HUES64 (cell line): ENCODE data around the gene SLC13A3.

Experiments
- H3K27ac ChIP-seq: 2 replicates; pipeline ENCODE4 v1.7.0; 2013; ENCODE audit warnings: low read depth, low read length, inconsistent platforms
- H3K27me3 ChIP-seq: 2 replicates; pipeline ENCODE4 v1.6.1; 2013; ENCODE audit warnings: mild to moderate bottlenecking, low read length; ENCODE audit not compliant: insufficient read depth
- H3K36me3 ChIP-seq: 2 replicates; pipeline ENCODE4 v1.6.1; 2013; ENCODE audit warnings: mild to moderate bottlenecking, low read length; ENCODE audit not compliant: insufficient read depth
- H3K4me1 ChIP-seq: 2 replicates; pipeline ENCODE4 v1.6.1; 2013; ENCODE audit warnings: mild to moderate bottlenecking, low read length, moderate library complexity; ENCODE audit not compliant: insufficient read depth
- H3K4me3 ChIP-seq: 2 replicates; pipeline ENCODE4 v1.5.1; 2013; ENCODE audit warnings: mild to moderate bottlenecking, low read length, moderate library complexity
- H3K9ac ChIP-seq: 2 replicates; pipeline ENCODE4 v1.6.1; 2013; ENCODE audit warnings: mild to moderate bottlenecking, low read depth, low read length
- H3K9me3 ChIP-seq: 2 replicates; pipeline ENCODE4 v1.6.1; 2013; ENCODE audit warnings: low read depth, low read length; ENCODE audit not compliant: insufficient read depth
- WGBS: fragments of 150-250, 120-280 bp; methylation state at CpG from one replicate; pipeline ENCODE4 v1.1.7; 2013; ENCODE audit warnings: missing lambda C conversion rate; 5-methylcytosine and 5-hydroxymethylcytosine counted together

SLC13A3 gene

DNA sequence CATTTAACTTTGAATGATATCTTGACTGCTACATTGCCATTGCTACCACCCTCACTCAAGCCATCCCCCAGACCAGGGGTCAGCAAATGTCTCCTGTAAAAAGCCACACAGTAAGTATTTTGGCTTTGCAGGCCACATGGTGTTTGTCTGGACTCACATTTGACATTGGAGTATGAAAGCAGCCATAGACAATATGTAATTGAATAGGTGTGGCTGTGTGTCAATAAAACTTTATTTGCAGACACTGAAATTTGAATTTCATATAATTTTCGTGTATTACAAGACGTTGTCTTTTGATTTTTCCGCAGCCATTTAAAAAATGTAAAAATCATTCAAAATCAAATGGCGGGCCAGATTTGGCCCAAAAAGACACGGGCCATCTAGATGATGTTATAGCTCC is 64.5 kb downstream of the SLC13A3 start:
- 97% methylated on average over 5 of the region's 5 CpGs for WGBS
- no peaks in the 10 kb centered on the region for H3K27me3 ChIP-seq
- H3K27ac ChIP-seq = no peak overlapping the region
- H3K4me1 ChIP-seq = peaks cover 29% of the 10 kb centered on the region
- H3K4me3 ChIP-seq = no peak overlapping the region
- peaks cover 3% of the 10 kb centered on the region for H3K9me3 ChIP-seq
- no peaks in the 10 kb centered on the region for H3K36me3 ChIP-seq
- H3K9ac ChIP-seq = no peak overlapping the region

- 63% methylated on average over 2 of the region's 2 CpGs for WGBS
- no peak overlapping the region for H3K4me3 ChIP-seq
- H3K27me3 ChIP-seq = no peaks in the 10 kb centered on the region
- peaks cover 29% of the 10 kb centered on the region for H3K4me1 ChIP-seq
- peak overlapping the region; percentile 88; the same call in 1 of the 2 replicates for H3K27ac ChIP-seq
- H3K9ac ChIP-seq = no peak overlapping the region
- H3K36me3 ChIP-seq = no peaks in the 10 kb centered on the region; the same call in 1 of the 2 replicates
- H3K9me3 ChIP-seq = peaks cover 13% of the 10 kb centered on the region
These were observed 66.8 kb downstream of the SLC13A3 start for GRCh38 chr20:46584508-46584907.

GRCh38 chr20:46583411-46584214 is 67.6 kb downstream of the SLC13A3 start:
- WGBS = 12% methylated on average over 17 of the region's 17 CpGs
- Histone ChIP-seq H3K9ac (peak overlapping the region; percentile 6; the same call in 1 of the 2 replicates), H3K27ac (peak overlapping the region; percentile 88), H3K27me3 (no peaks in the 10 kb centered on the region), H3K4me1 (peaks cover 29% of the 10 kb centered on the region), H3K4me3 (peak overlapping the region; percentile 14), H3K9me3 (peaks cover 13% of the 10 kb centered on the region), H3K36me3 (no peaks in the 10 kb centered on the region; the same call in 1 of the 2 replicates)

GRCh38 chr20:46582648-46583047 is 68.6 kb downstream of the SLC13A3 start:
- Histone ChIP-seq H3K36me3 (no peaks in the 10 kb centered on the region; the same call in 1 of the 2 replicates), H3K9me3 (peaks cover 13% of the 10 kb centered on the region), H3K4me3 (no peak overlapping the region), H3K9ac (no peak overlapping the region), H3K27me3 (no peaks in the 10 kb centered on the region), H3K4me1 (peaks cover 29% of the 10 kb centered on the region), H3K27ac (peak overlapping the region; percentile 68)
- 86% methylated on average over 5 of the region's 5 CpGs for WGBS

DNA sequence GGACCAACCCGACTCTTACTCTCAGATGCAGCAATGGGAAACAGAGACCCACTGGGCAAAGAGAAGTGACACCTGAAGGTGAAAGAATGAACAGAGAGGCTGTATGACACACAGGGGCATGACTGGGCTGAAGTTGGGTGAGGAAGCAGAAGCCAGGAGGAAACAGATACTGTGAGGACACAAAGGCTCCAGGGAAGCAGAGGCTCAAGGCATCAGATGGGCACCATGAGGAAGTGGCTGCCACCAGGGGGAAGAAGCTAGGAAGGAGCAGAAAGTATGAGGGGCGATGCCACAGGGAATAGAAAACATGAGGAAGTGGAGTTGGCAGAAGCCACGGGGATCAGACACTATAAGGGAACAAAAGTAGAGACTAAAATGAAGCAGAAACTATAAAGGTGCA is 69.9 kb downstream of the SLC13A3 start:
- Histone ChIP-seq H3K4me1 (peaks cover 29% of the 10 kb centered on the region), H3K4me3 (no peak overlapping the region), H3K9me3 (peaks cover 13% of the 10 kb centered on the region), H3K36me3 (no peaks in the 10 kb centered on the region; the same call in 1 of the 2 replicates), H3K9ac (no peak overlapping the region), H3K27ac (no peak overlapping the region), H3K27me3 (no peaks in the 10 kb centered on the region)
- WGBS = 94% methylated on average over 3 of the region's 3 CpGs

GRCh38 chr20:46580613-46581205 is 70.5 kb downstream of the SLC13A3 start:
- Histone ChIP-seq H3K4me3 (no peak overlapping the region), H3K9me3 (peaks cover 13% of the 10 kb centered on the region), H3K27me3 (no peaks in the 10 kb centered on the region), H3K4me1 (peaks cover 29% of the 10 kb centered on the region), H3K9ac (no peak overlapping the region), H3K36me3 (no peaks in the 10 kb centered on the region; the same call in 1 of the 2 replicates), H3K27ac (no peak overlapping the region)
- WGBS = 94% methylated on average over 2 of the region's 2 CpGs

GRCh38 chr20:46578745-46579144 is 72.5 kb downstream of the SLC13A3 start:
- H3K9me3 ChIP-seq = peaks cover 13% of the 10 kb centered on the region
- H3K27me3 ChIP-seq = no peaks in the 10 kb centered on the region
- H3K4me3 ChIP-seq = no peak overlapping the region
- H3K9ac ChIP-seq = no peak overlapping the region
- no peaks in the 10 kb centered on the region; the same call in 1 of the 2 replicates for H3K36me3 ChIP-seq
- no peak overlapping the region for H3K27ac ChIP-seq
- H3K4me1 ChIP-seq = peaks cover 10% of the 10 kb centered on the region
- WGBS = 89% methylated on average over 3 of the region's 7 CpGs

DNA sequence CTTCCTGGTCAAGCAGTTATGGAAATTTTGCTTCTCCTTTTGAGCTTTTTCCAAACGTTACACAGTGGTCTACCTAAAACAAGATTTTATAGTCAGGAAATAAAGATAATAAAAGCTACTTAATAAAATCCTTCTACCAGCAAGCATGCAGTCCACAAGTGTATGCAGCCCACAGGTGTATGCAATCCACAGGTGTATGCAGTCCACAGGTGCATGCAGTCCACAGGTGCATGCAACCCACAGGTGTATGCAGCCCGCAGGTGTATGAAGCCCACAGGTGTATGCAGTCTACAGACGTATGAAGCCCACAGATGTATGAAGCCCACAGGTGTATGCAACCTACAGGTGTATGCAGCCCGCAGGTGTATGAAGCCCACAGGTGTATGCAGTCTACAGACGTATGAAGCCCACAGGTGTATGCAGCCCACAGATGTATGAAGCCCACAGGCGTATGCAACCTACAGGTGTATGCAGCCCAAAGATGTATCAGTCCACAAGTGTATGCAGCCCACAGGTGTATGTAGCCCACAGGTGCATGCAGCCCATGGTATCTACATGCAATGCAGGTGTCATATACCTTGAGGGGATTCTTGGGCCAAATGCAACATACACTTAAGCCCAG is 74.4 kb downstream of the SLC13A3 start:
- no peak overlapping the region for H3K4me3 ChIP-seq
- peaks cover 13% of the 10 kb centered on the region for H3K9me3 ChIP-seq
- no peaks in the 10 kb centered on the region; the same call in 1 of the 2 replicates for H3K36me3 ChIP-seq
- 83% methylated on average over 6 of the region's 6 CpGs for WGBS
- H3K27me3 ChIP-seq = no peaks in the 10 kb centered on the region
- no peak overlapping the region for H3K27ac ChIP-seq
- H3K4me1 ChIP-seq = no peaks in the 10 kb centered on the region
- no peak overlapping the region for H3K9ac ChIP-seq

- no peak overlapping the region for H3K4me3 ChIP-seq
- no peaks in the 10 kb centered on the region for H3K27me3 ChIP-seq
- no peaks in the 10 kb centered on the region for H3K4me1 ChIP-seq
- H3K9ac ChIP-seq = no peak overlapping the region
- peaks cover 6% of the 10 kb centered on the region for H3K9me3 ChIP-seq
- 61% methylated on average over 9 of the region's 9 CpGs for WGBS
- H3K36me3 ChIP-seq = no peaks in the 10 kb centered on the region; the same call in 1 of the 2 replicates
- H3K27ac ChIP-seq = no peak overlapping the region
These were observed 75.3 kb downstream of the SLC13A3 start for GRCh38 chr20:46575937-46576461.

DNA sequence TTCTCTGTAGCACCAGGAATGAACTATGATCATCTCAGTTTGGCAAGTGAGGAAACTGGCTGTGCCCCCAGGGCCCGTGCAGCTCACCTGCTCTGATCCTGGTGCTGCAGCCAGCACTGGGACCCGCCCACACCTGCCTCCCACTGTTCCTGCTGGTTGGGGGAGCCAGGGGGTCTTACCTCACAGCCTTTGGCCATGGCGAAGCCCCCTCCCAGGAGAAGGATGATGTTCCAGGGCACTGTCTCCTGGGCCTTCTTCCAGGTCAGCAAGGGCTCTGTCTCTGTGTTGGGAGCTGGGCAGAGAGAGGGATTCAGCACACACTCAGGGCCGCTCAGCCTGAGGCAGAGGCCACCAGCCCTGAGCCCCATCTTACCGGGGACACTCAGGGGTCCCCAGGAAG is 75.9 kb downstream of the SLC13A3 start:
- H3K36me3 ChIP-seq = no peaks in the 10 kb centered on the region
- H3K9me3 ChIP-seq = no peaks in the 10 kb centered on the region
- H3K4me1 ChIP-seq = no peaks in the 10 kb centered on the region
- 83% methylated on average over 5 of the region's 5 CpGs for WGBS
- no peaks in the 10 kb centered on the region for H3K27me3 ChIP-seq
- H3K27ac ChIP-seq = no peak overlapping the region
- H3K9ac ChIP-seq = no peak overlapping the region
- no peak overlapping the region for H3K4me3 ChIP-seq
